ENCODE results near the gene GRK7.

The GRK7 gene

GRCh38 chr3:141728355-141728892 lies 34.8 kb upstream of the GRK7 start:
- H4K8ac ChIP-seq (ENCODE audit: low read depth, low read length): no peak overlapping the region
- H2BK120ac ChIP-seq (ENCODE audit: insufficient read depth, low read length, poor library complexity): no peak overlapping the region
- H3K4me3 ChIP-seq (ENCODE audit: low read depth, low read length): no peak overlapping the region
- H3K79me2 ChIP-seq (ENCODE audit: control insufficient read depth, insufficient read depth, low read length, poor library complexity): no peaks in the 10 kb centered on the region
- H3K23ac ChIP-seq (ENCODE audit: low read length): peak overlapping the region; percentile 64
- H3K18ac ChIP-seq (ENCODE audit: low read length): no peak overlapping the region
- no peak overlapping the region for H2AK5ac ChIP-seq (ENCODE audit: low read length)
- no peaks in the 10 kb centered on the region for H3K9me3 ChIP-seq (ENCODE audit: insufficient read depth, low read depth, low read length)
- no peak overlapping the region for H3K27ac ChIP-seq (ENCODE audit: low read depth, low read length)
- H2BK5ac ChIP-seq (ENCODE audit: low read depth, low read length, poor library complexity): no peak overlapping the region
- H3K36me3 ChIP-seq (ENCODE audit: control insufficient read depth in 1 of 2, insufficient read depth in 2 of 2, low read length in 2 of 2): no peaks in the 10 kb centered on the region
- H3K9ac ChIP-seq (ENCODE audit: low read length): no peak overlapping the region
- no peak overlapping the region for H4K12ac ChIP-seq (ENCODE audit: low read depth, low read length)
- WGBS (ENCODE audit: extremely low coverage, insufficient coverage, insufficient read length): no CpG with 5 or more reads among the region's 5 CpGs
- DNase-seq: no peak
- no peak overlapping the region for H2BK12ac ChIP-seq (ENCODE audit: low read length)
- no peak overlapping the region for H3K4ac ChIP-seq (ENCODE audit: low read depth, low read length)
- no peaks in the 10 kb centered on the region for H3K79me1 ChIP-seq (ENCODE audit: low read length)
- no peak overlapping the region for H4K91ac ChIP-seq (ENCODE audit: low read depth, low read length)
- no peak overlapping the region for H2AFZ ChIP-seq (ENCODE audit: insufficient read depth, low read length, poor library complexity)
- no peaks in the 10 kb centered on the region for H3K4me1 ChIP-seq (ENCODE audit: control insufficient read depth in 1 of 2, insufficient read depth in 2 of 2, low read length in 2 of 2)
- no peaks in the 10 kb centered on the region for H3K27me3 ChIP-seq (ENCODE audit: insufficient read depth, low read length)
- H3K4me2 ChIP-seq (ENCODE audit: low read length): no peak overlapping the region
- no peak overlapping the region for H3K14ac ChIP-seq (ENCODE audit: low read length)

GRCh38 chr3:141729240-141729639 lies 34.0 kb upstream of the GRK7 start:
- no peak overlapping the region for H3K23ac ChIP-seq (ENCODE audit: low read length)
- no peak overlapping the region for H4K91ac ChIP-seq (ENCODE audit: low read depth, low read length)
- H3K9me3 ChIP-seq (ENCODE audit: insufficient read depth, low read depth, low read length): no peaks in the 10 kb centered on the region
- no peak overlapping the region for H2BK120ac ChIP-seq (ENCODE audit: insufficient read depth, low read length, poor library complexity)
- H3K4me2 ChIP-seq (ENCODE audit: low read length): no peak overlapping the region
- no peaks in the 10 kb centered on the region for H3K4me1 ChIP-seq (ENCODE audit: control insufficient read depth in 1 of 2, insufficient read depth in 2 of 2, low read length in 2 of 2)
- no peaks in the 10 kb centered on the region for H3K79me2 ChIP-seq (ENCODE audit: control insufficient read depth, insufficient read depth, low read length, poor library complexity)
- no CpG with 5 or more reads among the region's 4 CpGs for WGBS (ENCODE audit: extremely low coverage, insufficient coverage, insufficient read length)
- no peak for DNase-seq
- H3K27me3 ChIP-seq (ENCODE audit: insufficient read depth, low read length): no peaks in the 10 kb centered on the region
- no peak overlapping the region for H2BK12ac ChIP-seq (ENCODE audit: low read length)
- H4K8ac ChIP-seq (ENCODE audit: low read depth, low read length): no peak overlapping the region
- H3K4me3 ChIP-seq (ENCODE audit: low read depth, low read length): no peak overlapping the region
- no peak overlapping the region for H2AK5ac ChIP-seq (ENCODE audit: low read length)
- no peak overlapping the region for H3K9ac ChIP-seq (ENCODE audit: low read length)
- no peak overlapping the region for H3K4ac ChIP-seq (ENCODE audit: low read depth, low read length)
- no peak overlapping the region for H2AFZ ChIP-seq (ENCODE audit: insufficient read depth, low read length, poor library complexity)
- no peak overlapping the region for H3K14ac ChIP-seq (ENCODE audit: low read length)
- H3K79me1 ChIP-seq (ENCODE audit: low read length): no peaks in the 10 kb centered on the region
- H4K12ac ChIP-seq (ENCODE audit: low read depth, low read length): no peak overlapping the region
- no peaks in the 10 kb centered on the region for H3K36me3 ChIP-seq (ENCODE audit: control insufficient read depth in 1 of 2, insufficient read depth in 2 of 2, low read length in 2 of 2)
- H3K18ac ChIP-seq (ENCODE audit: low read length): no peak overlapping the region
- H3K27ac ChIP-seq (ENCODE audit: low read depth, low read length): no peak overlapping the region
- H2BK5ac ChIP-seq (ENCODE audit: low read depth, low read length, poor library complexity): no peak overlapping the region

- no peak overlapping the region for H3K9ac ChIP-seq (ENCODE audit: low read length)
- H4K91ac ChIP-seq (ENCODE audit: low read depth, low read length): no peak overlapping the region
- H3K23ac ChIP-seq (ENCODE audit: low read length): no peak overlapping the region
- H3K9me3 ChIP-seq (ENCODE audit: insufficient read depth, low read depth, low read length): no peaks in the 10 kb centered on the region
- no peak overlapping the region for H3K4me2 ChIP-seq (ENCODE audit: low read length)
- no peak overlapping the region for H3K14ac ChIP-seq (ENCODE audit: low read length)
- H3K79me2 ChIP-seq (ENCODE audit: control insufficient read depth, insufficient read depth, low read length, poor library complexity): peaks cover 10% of the 10 kb centered on the region
- no peak overlapping the region for H2AFZ ChIP-seq (ENCODE audit: insufficient read depth, low read length, poor library complexity)
- H2BK5ac ChIP-seq (ENCODE audit: low read depth, low read length, poor library complexity): no peak overlapping the region
- H3K4me1 ChIP-seq (ENCODE audit: control insufficient read depth in 1 of 2, insufficient read depth in 2 of 2, low read length in 2 of 2): peaks cover 3 to 4% of the 10 kb centered on the region in 2 experiments
- H3K27ac ChIP-seq (ENCODE audit: low read depth, low read length): no peak overlapping the region
- no peak overlapping the region for H4K8ac ChIP-seq (ENCODE audit: low read depth, low read length)
- no peak overlapping the region for H2BK12ac ChIP-seq (ENCODE audit: low read length)
- no peak overlapping the region for H3K4ac ChIP-seq (ENCODE audit: low read depth, low read length)
- H3K27me3 ChIP-seq (ENCODE audit: insufficient read depth, low read length): no peaks in the 10 kb centered on the region
- no peak overlapping the region for H2AK5ac ChIP-seq (ENCODE audit: low read length)
- no peaks in the 10 kb centered on the region for H3K36me3 ChIP-seq (ENCODE audit: control insufficient read depth in 1 of 2, insufficient read depth in 2 of 2, low read length in 2 of 2)
- peaks cover 9% of the 10 kb centered on the region for H3K79me1 ChIP-seq (ENCODE audit: low read length)
- H3K4me3 ChIP-seq (ENCODE audit: low read depth, low read length): no peak overlapping the region
- DNase-seq: no peak
- no peak overlapping the region for H4K12ac ChIP-seq (ENCODE audit: low read depth, low read length)
- H3K18ac ChIP-seq (ENCODE audit: low read length): no peak overlapping the region
- H2BK120ac ChIP-seq (ENCODE audit: insufficient read depth, low read length, poor library complexity): no peak overlapping the region
Measured at GRCh38 chr3:141735176-141735575, 28.0 kb upstream of the GRK7 start.

GRCh38 chr3:141735770-141736465 lies 27.3 kb upstream of the GRK7 start:
- Histone ChIP-seq H3K4me2 (ENCODE audit: low read length) (no peak overlapping the region), H4K91ac (ENCODE audit: low read depth, low read length) (no peak overlapping the region), H2AK5ac (ENCODE audit: low read length) (no peak overlapping the region), H3K23ac (ENCODE audit: low read length) (no peak overlapping the region), H3K4ac (ENCODE audit: low read depth, low read length) (no peak overlapping the region), H3K27ac (ENCODE audit: low read depth, low read length) (no peak overlapping the region), H3K4me1 (ENCODE audit: control insufficient read depth in 1 of 2, insufficient read depth in 2 of 2, low read length in 2 of 2) (peaks cover 3 to 4% of the 10 kb centered on the region in 2 experiments), H2AFZ (ENCODE audit: insufficient read depth, low read length, poor library complexity) (no peak overlapping the region), H2BK5ac (ENCODE audit: low read depth, low read length, poor library complexity) (no peak overlapping the region), H2BK120ac (ENCODE audit: insufficient read depth, low read length, poor library complexity) (no peak overlapping the region), H3K36me3 (ENCODE audit: control insufficient read depth in 1 of 2, insufficient read depth in 2 of 2, low read length in 2 of 2) (no peaks in the 10 kb centered on the region), H3K9ac (ENCODE audit: low read length) (no peak overlapping the region), H4K12ac (ENCODE audit: low read depth, low read length) (no peak overlapping the region), H3K27me3 (ENCODE audit: insufficient read depth, low read length) (no peaks in the 10 kb centered on the region), H3K9me3 (ENCODE audit: insufficient read depth, low read depth, low read length) (no peaks in the 10 kb centered on the region), H3K79me1 (ENCODE audit: low read length) (peaks cover 9% of the 10 kb centered on the region), H3K79me2 (ENCODE audit: control insufficient read depth, insufficient read depth, low read length, poor library complexity) (peaks cover 10% of the 10 kb centered on the region), H3K4me3 (ENCODE audit: low read depth, low read length) (no peak overlapping the region), H4K8ac (ENCODE audit: low read depth, low read length) (no peak overlapping the region), H2BK12ac (ENCODE audit: low read length) (no peak overlapping the region), H3K14ac (ENCODE audit: low read length) (no peak overlapping the region), H3K18ac (ENCODE audit: low read length) (no peak overlapping the region)
- DNase-seq: no peak
- WGBS (ENCODE audit: extremely low coverage, insufficient coverage, insufficient read length): no CpG with 5 or more reads among the region's 7 CpGs
